ENCODE measurements around the gene DIO1. TPM values are rescaled to one million over a fixed set of nuclear protein-coding genes. Genes with fewer than 3 reads are reported as not detected.
A peak's percentile ranks its signal among the peaks of the same experiment; 100 is the strongest.

Gene DIO1
- total RNA-seq, 4 donors from 2014 or later = not detected

GRCh38 chr1:53895421-53895820, 1.4 kb downstream of the DIO1 start:
- no peak for TF ChIP-seq CTCF (IDR thresholded peaks at IDR 0.05)
- no peak for TF ChIP-seq POLR2A (IDR thresholded peaks at IDR 0.05)
- 42 to 56% methylated on average over 6 of the region's 6 CpGs for WGBS, 2 donors

GRCh38 chr1:53896635-53897229, 2.7 kb downstream of the DIO1 start:
- Histone ChIP-seq H3K4me1 (peaks cover 0 to 56% (median 20%) of the 10 kb centered on the region in 3 donors), H3K27me3 (no peaks in the 10 kb centered on the region), H3K27ac (peak overlapping the region in 3 of 4 donors; percentile 58 to 63 (median 62)), H3K4me3 (no peak overlapping the region), H3K36me3 (no peaks in the 10 kb centered on the region), H3K9me3 (no peaks in the 10 kb centered on the region)
- no peak for DNase-seq
- TF ChIP-seq POLR2A (IDR thresholded peaks at IDR 0.05) (no peak), CTCF (IDR thresholded peaks at IDR 0.05) (no peak)
- WGBS, 2 donors = 50% methylated on average over 2 of the region's 2 CpGs; no CpG with 5 or more reads in 1 of the 2 donors
- intact Hi-C loops (cut with DNase I) = loop anchor here (5.0 kb wide), 1 partner anchor 41 kb away; no protein-coding TSS in a partner anchor

More at GRCh38 chr1:53895421-53895820, 1.4 kb downstream of the DIO1 start:
- H3K4me3 ChIP-seq = no peak overlapping the region
- H3K9me3 ChIP-seq = no peaks in the 10 kb centered on the region
- no peaks in the 10 kb centered on the region for H3K36me3 ChIP-seq
- no peak for DNase-seq
- intact Hi-C loops (cut with DNase I) = loop anchor here (5.0 kb wide), 1 partner anchor 42 kb away; no protein-coding TSS in a partner anchor
- H3K27ac ChIP-seq = peak overlapping the region in 1 of 4 donors; percentile 58
- H3K4me1 ChIP-seq = peaks cover 2 to 62% (median 22%) of the 10 kb centered on the region in 3 donors
- H3K27me3 ChIP-seq = no peaks in the 10 kb centered on the region

GRCh38 chr1:53899206-53899628, 5.2 kb downstream of the DIO1 start:
- no peaks in the 10 kb centered on the region for H3K27me3 ChIP-seq
- no peaks in the 10 kb centered on the region for H3K36me3 ChIP-seq
- WGBS, 2 donors = 3 to 16% methylated on average over 2 of the region's 2 CpGs
- no peak overlapping the region for H3K4me3 ChIP-seq
- TF ChIP-seq CTCF (IDR thresholded peaks at IDR 0.05) (no peak), POLR2A (IDR thresholded peaks at IDR 0.05) (no peak)
- intact Hi-C loops (cut with DNase I) = loop anchor here (5.0 kb wide), 1 partner anchor 38 kb away; no protein-coding TSS in a partner anchor
- no peak for DNase-seq
- H3K4me1 ChIP-seq = peaks cover 0 to 48% (median 20%) of the 10 kb centered on the region in 3 donors
- no peaks in the 10 kb centered on the region for H3K9me3 ChIP-seq
- no peak overlapping the region for H3K27ac ChIP-seq

- intact Hi-C loops (cut with DNase I) = loop anchor here (5.0 kb wide), 1 partner anchor 38 kb away; no protein-coding TSS in a partner anchor
Measured at GRCh38 chr1:53899708-53900107, 5.7 kb downstream of the DIO1 start.

More at GRCh38 chr1:53899708-53900107, 5.7 kb downstream of the DIO1 start:
- Histone ChIP-seq H3K27me3 (no peaks in the 10 kb centered on the region), H3K4me1 (peaks cover 0 to 44% (median 20%) of the 10 kb centered on the region in 3 donors), H3K9me3 (no peaks in the 10 kb centered on the region), H3K27ac (no peak overlapping the region), H3K36me3 (no peaks in the 10 kb centered on the region), H3K4me3 (no peak overlapping the region)
- 88 to 95% methylated on average over 3 of the region's 3 CpGs for WGBS, 2 donors
- DNase-seq = no peak
- TF ChIP-seq CTCF (IDR thresholded peaks at IDR 0.05) = no peak
- no peak for TF ChIP-seq POLR2A (IDR thresholded peaks at IDR 0.05)
